ENCODE results near the gene ITGA7.

ITGA7 gene

DNA sequence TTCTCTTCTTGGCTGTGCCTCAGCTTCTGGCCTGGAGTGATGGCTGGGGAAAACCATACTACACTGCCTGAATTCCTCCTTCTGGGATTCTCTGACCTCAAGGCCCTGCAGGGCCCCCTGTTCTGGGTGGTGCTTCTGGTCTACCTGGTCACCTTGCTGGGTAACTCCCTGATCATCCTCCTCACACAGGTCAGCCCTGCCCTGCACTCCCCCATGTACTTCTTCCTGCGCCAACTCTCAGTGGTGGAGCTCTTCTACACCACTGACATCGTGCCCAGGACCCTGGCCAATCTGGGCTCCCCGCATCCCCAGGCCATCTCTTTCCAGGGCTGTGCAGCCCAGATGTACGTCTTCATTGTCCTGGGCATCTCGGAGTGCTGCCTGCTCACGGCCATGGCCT, 70.9 kb downstream of the ITGA7 start, which contains the start of gene OR10P1:
TSS of gene OR10P1 (plus strand) at position 40 of the 400 bp plus-strand sequence. CDS start at position 40, 0 bp downstream.
- no peak for FAIRE-seq

- no peak for FAIRE-seq
Measured at GRCh38 chr12:55636116-55636655, 71.5 kb downstream of the ITGA7 start.
